DMS79 (cell line): ENCODE data around the gene KRT78.
"Not testable (repeated sequence)": the region's sequence is repeated elsewhere in the genome, so short reads cannot be mapped to it uniquely, and the experiment has no call there.

Source experiments
- DNase-seq: peaks from one replicate; lab custom pipeline; 2025; lab: John Stamatoyannopoulos, UW

The KRT78 gene

DNA sequence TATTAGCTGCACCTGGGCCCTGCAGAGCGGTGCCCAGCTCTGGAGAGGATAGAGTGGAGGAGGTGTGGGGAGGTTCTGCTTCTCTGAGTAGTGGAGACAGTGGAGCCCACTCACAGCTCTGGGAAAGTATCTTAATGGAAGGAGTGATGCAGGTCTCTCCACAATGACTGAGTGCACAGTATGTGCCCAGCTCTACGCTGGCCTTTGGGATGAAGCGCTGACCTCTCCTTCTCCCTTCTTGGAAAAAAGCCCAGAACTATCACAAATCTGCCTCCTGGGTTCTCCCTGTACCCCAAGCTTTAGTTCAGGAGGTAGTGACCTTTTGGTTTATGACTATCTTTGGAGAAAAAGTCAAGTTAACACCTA, 52.4 kb downstream of the KRT78 start:
- no peak for DNase-seq

GRCh38 chr12:52795694-52796428, 52.9 kb downstream of the KRT78 start, which contains the start of gene KRT3:
Gene KRT3, minus strand, starts transcription at chr12:52796117. Its CDS starts 75 bp downstream, at chr12:52796042.
- DNase-seq, result no peak

- not testable (repeated sequence) for DNase-seq
Observed at GRCh38 chr12:52795332-52795674, 53.5 kb downstream of the KRT78 start.

- DNase-seq, result no peak
Observed at GRCh38 chr12:52794479-52795331, 54.1 kb downstream of the KRT78 start.

GRCh38 chr12:52792185-52793029, 56.4 kb downstream of the KRT78 start:
- no peak for DNase-seq

DNA sequence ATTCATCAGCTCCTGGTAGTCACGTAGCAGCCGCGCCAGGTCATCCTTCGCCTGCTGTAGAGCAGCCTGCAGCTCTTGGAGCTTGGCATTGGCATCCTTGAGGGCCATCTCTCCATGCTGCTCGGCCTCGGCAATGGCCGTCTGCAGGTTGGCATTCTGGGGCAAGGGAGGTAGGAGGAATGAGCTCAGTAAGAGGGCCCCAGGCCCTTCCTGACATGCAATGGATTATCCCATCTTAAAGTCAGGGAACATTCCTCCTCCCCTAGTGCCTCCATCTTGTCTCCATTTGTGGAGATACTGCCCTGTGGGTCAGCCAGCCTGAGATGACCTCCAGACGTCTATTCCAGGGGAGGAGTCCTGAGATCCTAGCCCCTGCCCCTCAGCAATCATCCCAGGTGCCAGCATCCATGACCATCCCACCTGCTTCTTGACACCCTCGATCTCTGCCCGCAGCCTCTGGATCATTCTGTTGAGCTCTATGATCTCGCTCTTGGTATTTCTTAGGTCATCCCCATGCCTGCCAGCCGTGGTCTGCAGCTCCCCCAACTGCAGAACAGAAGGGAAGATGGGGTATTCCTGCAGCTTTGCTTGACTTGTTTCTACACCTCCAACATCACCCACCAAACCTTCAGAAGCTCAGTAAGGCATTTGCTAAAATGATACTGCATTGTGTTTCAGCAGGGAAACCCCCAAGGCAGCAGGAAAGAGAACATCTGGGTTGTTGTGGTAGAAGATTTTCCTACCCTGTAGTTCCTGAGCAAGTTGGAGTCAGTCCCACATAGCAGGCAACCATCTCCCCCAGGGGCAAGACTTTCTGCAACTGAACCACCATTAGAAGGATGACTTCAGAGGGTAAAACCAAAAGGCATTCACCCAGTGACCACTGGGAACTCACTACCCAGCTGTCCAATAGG, 57.3 kb downstream of the KRT78 start:
- no peak for DNase-seq

DNA sequence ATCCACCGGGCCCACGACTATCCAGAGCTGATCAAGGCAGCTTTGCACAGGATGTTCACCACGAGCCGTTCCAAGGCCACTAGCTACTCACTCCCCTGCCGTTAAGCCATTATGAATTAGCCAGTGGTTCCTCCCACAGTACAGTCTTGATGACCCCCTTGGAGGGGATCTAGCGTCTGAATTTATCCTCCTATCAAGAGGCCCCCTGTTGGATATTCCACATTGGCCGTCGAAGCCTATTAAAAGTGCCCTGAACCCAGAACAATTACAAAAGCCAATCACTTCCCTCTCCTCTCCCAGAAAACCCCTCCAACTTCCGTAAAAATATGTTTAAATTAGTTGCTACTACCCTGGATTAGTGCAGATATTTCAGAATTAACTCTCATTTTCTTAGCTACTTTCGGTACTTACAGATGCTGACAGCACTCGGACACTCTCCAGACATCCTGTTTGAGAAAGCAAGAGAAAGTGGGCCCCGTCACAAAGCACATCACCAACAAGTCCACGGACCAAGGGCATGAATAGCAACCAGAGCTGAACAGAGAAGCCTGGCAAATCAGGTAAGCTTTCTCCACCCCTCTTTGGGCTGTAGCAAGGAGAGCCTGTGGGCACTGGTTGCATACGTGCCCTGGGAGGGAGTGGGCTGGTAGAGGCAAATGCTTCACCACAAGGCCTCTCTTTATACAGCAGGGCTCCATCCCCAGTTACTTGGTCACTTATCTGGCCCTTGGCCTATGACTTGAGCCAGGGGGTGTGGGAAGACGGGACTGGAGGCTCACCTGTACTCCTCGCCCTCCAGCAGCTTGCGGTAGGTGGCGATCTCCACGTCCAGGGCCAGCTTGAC, 58.1 kb downstream of the KRT78 start:
- DNase-seq, result no peak

GRCh38 chr12:52789637-52790426, 59.0 kb downstream of the KRT78 start:
- no peak for DNase-seq

- DNase-seq, result no peak
Observed at GRCh38 chr12:52788876-52789636, 59.7 kb downstream of the KRT78 start.

- no peak for DNase-seq
Observed at GRCh38 chr12:52788192-52788875, 60.5 kb downstream of the KRT78 start.
